ENCODE data around the gene POLR2E.

The POLR2E gene

GRCh38 chr19:1079566-1080111 is 15.5 kb downstream of the POLR2E start:
- peak; percentile 25 for DNase-seq

- peak; percentile 82 for DNase-seq
Observed at GRCh38 chr19:1076951-1077350, 18.2 kb downstream of the POLR2E start.

GRCh38 chr19:1076046-1076386 is 19.2 kb downstream of the POLR2E start:
- no peak for DNase-seq

GRCh38 chr19:1074544-1075283 is 20.5 kb downstream of the POLR2E start:
- peak; percentile 94 for DNase-seq

GRCh38 chr19:1073956-1074517 is 21.1 kb downstream of the POLR2E start:
- no peak for DNase-seq

GRCh38 chr19:1073063-1073955 is 21.9 kb downstream of the POLR2E start:
- DNase-seq, result no peak

- no peak for DNase-seq
Observed at GRCh38 chr19:1072371-1073015, 22.7 kb downstream of the POLR2E start.

GRCh38 chr19:1070931-1071791 is 24.0 kb downstream of the POLR2E start:
- DNase-seq, result no peak

GRCh38 chr19:1070576-1070930 is 24.6 kb downstream of the POLR2E start:
- no peak for DNase-seq

- DNase-seq, result peak; percentile 47
Observed at GRCh38 chr19:1069009-1069779, 26.0 kb downstream of the POLR2E start.

- peak; percentile 61 for DNase-seq
Observed at GRCh38 chr19:1068009-1069001, 26.9 kb downstream of the POLR2E start.

GRCh38 chr19:1067341-1067957 is 27.7 kb downstream of the POLR2E start:
- peak; percentile 75 for DNase-seq

- peak; percentile 75 for DNase-seq
Observed at GRCh38 chr19:1066748-1067340, 28.3 kb downstream of the POLR2E start, which contains the start of gene ARHGAP45. Gene ARHGAP45 (plus strand): TSS chr19:1067167. CDS start chr19:1067406, 239 bp downstream.

GRCh38 chr19:1066251-1066747 is 28.9 kb downstream of the POLR2E start:
- no peak for DNase-seq

GRCh38 chr19:1065606-1066109 is 29.5 kb downstream of the POLR2E start:
- no peak for DNase-seq

GRCh38 chr19:1064661-1065605 is 30.2 kb downstream of the POLR2E start:
- DNase-seq, result peak; percentile 35
